ENCODE measurements around the gene ARHGEF17.

DNA sequence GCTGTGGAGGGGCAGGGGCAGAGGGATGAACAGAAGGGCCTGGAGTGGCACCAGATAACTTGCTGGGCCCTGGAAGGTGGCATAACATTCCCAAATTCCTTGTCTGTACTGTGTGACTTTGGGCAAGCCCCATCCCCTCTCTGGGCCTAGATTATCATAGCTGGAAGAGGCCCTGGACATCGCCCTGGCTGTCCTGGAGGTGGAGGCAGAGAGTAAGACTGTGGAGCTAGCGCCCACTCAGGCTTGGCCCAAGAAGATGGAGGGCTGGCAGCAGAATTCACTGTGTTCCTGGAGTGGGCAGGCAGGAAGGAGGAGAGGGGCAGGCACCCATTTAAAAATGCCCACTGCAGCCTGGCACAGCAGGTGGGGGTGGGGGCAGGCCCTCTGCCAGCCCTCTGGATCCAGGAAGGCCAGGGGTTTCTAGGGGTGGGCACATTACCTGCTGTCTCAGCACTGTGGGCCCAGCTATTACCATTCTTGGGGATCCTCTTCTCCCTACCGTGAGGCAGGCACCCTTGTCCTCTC is 22.6 kb downstream of the ARHGEF17 start:
- peak in 1 of 2 donors; percentile 9 for TF ChIP-seq POLR2AphosphoS5 (IDR thresholded peaks at IDR 0.05)
- TF ChIP-seq CTCF (IDR thresholded peaks at IDR 0.05): peak; percentile 37 to 57 (median 44)
- no peak for TF ChIP-seq POLR2A (IDR thresholded peaks at IDR 0.05; ENCODE audit: low read depth)
- TF ChIP-seq EP300 (IDR thresholded peaks at IDR 0.05): no peak

Data from esophagus muscularis mucosa (tissue), 4 donors.